Rectal smooth muscle tissue (tissue), 1 donor: ENCODE measurements around the gene CCR2.

Experiments
- H3K27ac ChIP-seq: one replicate; pipeline ENCODE4 v1.7.0; 2013; ENCODE audit warnings: low read depth, low read length, inconsistent platforms
- H3K27me3 ChIP-seq: one replicate; pipeline ENCODE4 v1.7.0; 2013; ENCODE audit warnings: low read length; ENCODE audit not compliant: control insufficient read depth, insufficient read depth
- H3K36me3 ChIP-seq: one replicate; pipeline ENCODE4 v1.7.0; 2013; ENCODE audit warnings: low read length; ENCODE audit not compliant: control insufficient read depth, insufficient read depth
- H3K4me1 ChIP-seq: one replicate; pipeline ENCODE4 v1.7.0; 2013; ENCODE audit warnings: low read length; ENCODE audit not compliant: control insufficient read depth, insufficient read depth
- H3K4me3 ChIP-seq: one replicate; pipeline ENCODE4 v1.7.0; 2013; ENCODE audit warnings: low read length
- H3K9ac ChIP-seq: one replicate; pipeline ENCODE4 v1.7.0; 2013; ENCODE audit warnings: low read length

The CCR2 gene

DNA sequence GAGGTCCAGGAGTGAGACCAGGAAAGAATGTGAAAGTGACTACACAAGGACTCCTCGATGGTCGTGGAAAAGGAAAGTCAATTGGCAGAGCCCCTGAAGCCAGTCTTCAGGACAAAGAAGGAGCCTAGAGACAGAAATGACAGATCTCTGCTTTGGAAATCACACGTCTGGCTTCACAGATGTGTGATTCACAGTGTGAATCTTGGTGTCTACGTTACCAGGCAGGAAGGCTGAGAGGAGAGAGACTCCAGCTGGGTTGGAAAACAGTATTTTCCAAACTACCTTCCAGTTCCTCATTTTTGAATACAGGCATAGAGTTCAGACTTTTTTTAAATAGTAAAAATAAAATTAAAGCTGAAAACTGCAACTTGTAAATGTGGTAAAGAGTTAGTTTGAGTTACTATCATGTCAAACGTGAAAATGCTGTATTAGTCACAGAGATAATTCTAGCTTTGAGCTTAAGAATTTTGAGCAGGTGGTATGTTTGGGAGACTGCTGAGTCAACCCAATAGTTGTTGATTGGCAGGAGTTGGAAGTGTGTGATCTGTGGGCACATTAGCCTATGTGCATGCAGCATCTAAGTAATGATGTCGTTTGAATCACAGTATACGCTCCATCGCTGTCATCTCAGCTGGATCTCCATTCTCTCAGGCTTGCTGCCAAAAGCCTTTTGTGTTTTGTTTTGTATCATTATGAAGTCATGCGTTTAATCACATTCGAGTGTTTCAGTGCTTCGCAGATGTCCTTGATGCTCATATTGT, 6.0 kb downstream of the CCR2 start:
- H3K4me3 ChIP-seq: no peak overlapping the region
- H3K4me1 ChIP-seq: no peaks in the 10 kb centered on the region
- no peaks in the 10 kb centered on the region for H3K27me3 ChIP-seq
- H3K9ac ChIP-seq: no peak overlapping the region
- H3K36me3 ChIP-seq: no peaks in the 10 kb centered on the region
- H3K27ac ChIP-seq: no peak overlapping the region

DNA sequence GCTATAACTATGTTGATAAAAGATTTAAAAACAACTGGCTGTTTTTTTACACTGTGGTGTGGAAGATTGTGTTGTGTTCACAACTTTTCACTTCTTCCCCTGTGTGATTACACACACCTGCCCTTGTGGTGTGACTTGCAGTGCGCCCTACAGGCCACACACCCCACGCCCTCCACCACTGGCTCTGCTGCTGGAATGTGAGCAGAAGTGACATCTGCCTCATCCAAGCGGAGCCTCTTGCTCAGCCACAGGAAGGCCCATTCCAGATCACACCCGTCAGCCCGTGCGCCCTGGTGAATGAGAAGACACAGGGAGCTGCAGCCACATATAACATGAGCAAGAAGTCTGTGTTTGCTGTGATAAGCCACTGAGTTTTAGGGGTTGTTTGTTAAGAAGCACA, 7.0 kb downstream of the CCR2 start:
- no peak overlapping the region for H3K27ac ChIP-seq
- H3K9ac ChIP-seq: no peak overlapping the region
- no peaks in the 10 kb centered on the region for H3K4me1 ChIP-seq
- H3K4me3 ChIP-seq: no peak overlapping the region
- no peaks in the 10 kb centered on the region for H3K36me3 ChIP-seq
- H3K27me3 ChIP-seq: no peaks in the 10 kb centered on the region

DNA sequence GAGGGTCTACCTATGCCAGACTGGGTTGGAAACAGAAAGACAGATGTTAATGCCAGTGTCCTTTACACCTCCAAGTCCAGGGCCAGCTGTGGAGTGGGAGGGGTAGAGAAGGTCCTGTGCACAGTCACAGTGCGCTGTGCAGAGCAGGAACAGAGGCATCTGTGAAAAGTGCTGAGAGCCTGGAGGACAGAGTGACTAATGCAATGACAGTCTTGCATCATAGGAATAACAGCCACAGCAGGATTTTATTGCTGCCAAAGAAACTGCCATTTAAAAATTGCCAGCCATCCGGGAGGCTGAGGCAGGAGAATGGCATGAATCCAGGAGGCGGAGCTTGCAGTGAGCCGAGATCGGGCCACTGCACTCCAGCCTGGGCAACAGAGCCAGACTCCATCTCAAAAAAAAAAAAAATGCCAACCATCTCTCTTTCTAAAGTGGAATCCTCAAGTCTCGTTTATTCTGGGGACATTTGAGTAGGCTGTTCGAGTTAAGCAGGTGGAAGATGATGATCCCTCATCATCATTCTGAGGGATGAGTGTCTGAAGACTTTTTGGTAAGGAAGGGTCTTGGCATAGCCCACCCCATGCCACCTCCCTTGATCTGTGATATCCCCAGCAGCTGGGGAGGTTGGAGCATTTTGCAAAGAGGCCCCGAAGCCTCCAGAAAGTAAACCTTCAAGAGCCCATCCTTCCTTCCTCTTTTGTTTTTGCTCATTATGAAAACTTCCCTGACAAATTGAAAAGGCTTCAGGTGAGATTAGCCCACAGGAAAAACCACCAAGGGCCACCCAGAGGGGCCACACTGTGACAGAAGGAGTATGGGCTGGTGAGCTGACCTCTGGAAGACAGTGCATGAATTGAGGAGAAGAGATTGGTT, 7.7 kb downstream of the CCR2 start:
- H3K36me3 ChIP-seq: no peaks in the 10 kb centered on the region
- H3K4me3 ChIP-seq: no peak overlapping the region
- no peaks in the 10 kb centered on the region for H3K4me1 ChIP-seq
- no peak overlapping the region for H3K27ac ChIP-seq
- H3K9ac ChIP-seq: no peak overlapping the region
- no peaks in the 10 kb centered on the region for H3K27me3 ChIP-seq

DNA sequence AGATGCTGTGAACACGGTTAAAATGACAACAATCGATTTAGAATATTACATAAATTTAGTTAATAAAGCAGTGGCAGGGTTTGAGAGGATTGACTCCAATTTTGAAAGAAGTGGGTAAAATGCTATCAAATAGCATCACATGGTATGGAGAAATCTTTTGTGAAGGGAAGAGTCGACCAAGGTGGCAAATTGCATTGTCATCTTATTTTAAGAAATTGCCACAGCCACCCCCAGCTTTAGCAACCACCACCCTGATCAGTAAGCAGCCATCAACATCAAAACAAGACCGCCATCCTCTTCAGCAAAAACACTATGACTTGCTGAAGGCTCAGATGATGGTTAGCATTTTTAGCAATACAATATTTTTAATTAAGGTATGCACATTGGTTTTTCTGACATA, 11.1 kb downstream of the CCR2 start:
- no peaks in the 10 kb centered on the region for H3K27me3 ChIP-seq
- no peak overlapping the region for H3K27ac ChIP-seq
- H3K36me3 ChIP-seq: no peaks in the 10 kb centered on the region
- H3K4me1 ChIP-seq: no peaks in the 10 kb centered on the region
- no peak overlapping the region for H3K9ac ChIP-seq
- no peak overlapping the region for H3K4me3 ChIP-seq

DNA sequence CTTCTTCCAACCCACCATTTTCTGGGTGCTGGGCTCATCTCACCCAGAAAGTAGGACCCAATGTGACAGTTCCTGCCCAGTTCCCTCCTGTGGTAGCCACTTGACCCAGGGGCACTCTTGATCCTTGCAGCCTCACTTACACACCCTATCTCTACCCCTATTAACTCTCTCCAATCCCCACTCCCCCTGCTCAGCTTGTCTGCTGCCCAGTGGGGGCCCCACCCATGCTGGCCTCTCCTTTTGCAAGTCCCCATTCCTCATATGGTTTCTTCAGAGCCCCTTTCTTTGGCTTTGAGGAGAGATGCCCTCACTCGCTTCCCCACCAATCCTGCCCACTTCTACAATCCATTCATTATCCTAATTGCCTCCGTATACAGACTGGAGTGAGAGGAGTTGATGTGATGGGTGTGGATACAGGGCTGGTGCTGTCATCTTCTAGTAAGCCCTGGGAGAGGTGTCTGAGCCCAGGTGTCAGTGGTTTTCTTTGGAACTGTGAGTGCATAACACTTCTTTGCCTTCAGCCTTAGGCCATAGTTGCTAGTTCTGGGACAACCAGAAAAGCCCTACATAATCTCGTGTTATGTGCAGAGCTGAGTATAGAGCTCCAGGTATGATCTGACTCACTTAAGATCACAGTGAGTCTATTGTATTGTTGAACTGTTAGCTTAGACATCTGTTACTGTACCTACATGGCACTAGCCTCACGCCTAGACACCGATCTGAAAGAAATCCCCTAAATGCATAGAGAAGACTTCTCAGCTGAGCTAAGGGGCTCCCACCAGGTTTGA, 12.0 kb downstream of the CCR2 start:
- H3K9ac ChIP-seq: no peak overlapping the region
- H3K36me3 ChIP-seq: no peaks in the 10 kb centered on the region
- H3K27me3 ChIP-seq: no peaks in the 10 kb centered on the region
- H3K27ac ChIP-seq: no peak overlapping the region
- no peak overlapping the region for H3K4me3 ChIP-seq
- H3K4me1 ChIP-seq: no peaks in the 10 kb centered on the region

DNA sequence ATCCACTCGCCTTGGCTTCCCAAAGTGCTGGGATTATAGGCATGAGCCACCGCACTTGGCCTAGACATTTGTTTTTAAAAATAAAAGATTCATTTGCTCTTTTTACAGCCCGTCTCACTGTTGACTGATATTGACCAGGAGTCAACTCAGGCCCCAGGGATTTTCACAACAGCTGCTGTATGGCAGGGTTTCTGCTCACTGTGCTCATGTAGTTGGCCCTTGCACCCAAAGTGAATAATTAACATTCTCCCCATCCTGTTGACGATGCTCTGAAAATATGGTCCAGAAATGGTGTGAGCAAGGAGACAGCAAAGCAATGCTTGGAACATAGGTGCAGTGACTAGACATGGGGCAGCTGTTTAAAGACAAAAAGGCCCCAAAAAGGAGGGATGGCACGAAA, 13.9 kb downstream of the CCR2 start:
- Histone ChIP-seq H3K27ac (no peak overlapping the region), H3K27me3 (no peaks in the 10 kb centered on the region), H3K9ac (no peak overlapping the region), H3K4me1 (no peaks in the 10 kb centered on the region), H3K4me3 (no peak overlapping the region), H3K36me3 (no peaks in the 10 kb centered on the region)

DNA sequence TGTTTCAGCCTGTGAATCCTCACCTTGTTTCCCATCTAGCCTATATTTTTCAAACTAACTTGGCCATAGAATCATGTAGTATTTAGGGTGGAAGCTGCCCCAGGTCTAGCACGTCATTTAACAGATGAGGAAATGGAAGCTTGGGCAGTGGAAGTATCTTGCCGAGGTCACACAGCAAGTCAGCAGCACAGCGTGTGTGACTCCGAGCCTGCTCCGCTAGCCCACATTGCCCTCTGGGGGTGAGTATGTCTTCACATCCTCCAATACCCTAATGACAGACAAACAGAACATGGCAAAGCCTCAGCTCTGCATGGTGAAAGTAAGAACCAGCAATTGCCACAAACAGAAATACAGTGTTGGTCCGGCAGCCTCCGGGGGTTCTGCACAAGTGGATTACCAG, 14.7 kb downstream of the CCR2 start:
- H3K36me3 ChIP-seq: no peaks in the 10 kb centered on the region
- no peak overlapping the region for H3K9ac ChIP-seq
- H3K4me3 ChIP-seq: no peak overlapping the region
- H3K27me3 ChIP-seq: no peaks in the 10 kb centered on the region
- H3K27ac ChIP-seq: no peak overlapping the region
- no peaks in the 10 kb centered on the region for H3K4me1 ChIP-seq

DNA sequence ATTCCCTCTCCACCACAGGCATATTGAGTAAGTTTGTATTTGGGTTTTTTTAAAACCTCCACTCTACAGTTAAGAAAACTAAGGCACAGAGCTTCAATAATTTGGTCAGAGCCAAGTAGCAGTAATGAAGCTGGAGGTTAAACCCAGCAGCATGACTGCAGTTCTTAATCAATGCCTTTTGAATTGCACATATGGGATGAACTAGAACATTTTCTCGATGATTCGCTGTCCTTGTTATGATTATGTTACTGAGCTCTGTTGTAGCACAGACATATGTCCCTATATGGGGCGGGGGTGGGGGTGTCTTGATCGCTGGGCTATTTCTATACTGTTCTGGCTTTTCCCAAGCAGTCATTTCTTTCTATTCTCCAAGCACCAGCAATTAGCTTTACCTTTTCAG, 15.2 kb downstream of the CCR2 start:
- no peaks in the 10 kb centered on the region for H3K4me1 ChIP-seq
- H3K4me3 ChIP-seq: no peak overlapping the region
- no peak overlapping the region for H3K9ac ChIP-seq
- H3K36me3 ChIP-seq: no peaks in the 10 kb centered on the region
- no peak overlapping the region for H3K27ac ChIP-seq
- no peaks in the 10 kb centered on the region for H3K27me3 ChIP-seq

DNA sequence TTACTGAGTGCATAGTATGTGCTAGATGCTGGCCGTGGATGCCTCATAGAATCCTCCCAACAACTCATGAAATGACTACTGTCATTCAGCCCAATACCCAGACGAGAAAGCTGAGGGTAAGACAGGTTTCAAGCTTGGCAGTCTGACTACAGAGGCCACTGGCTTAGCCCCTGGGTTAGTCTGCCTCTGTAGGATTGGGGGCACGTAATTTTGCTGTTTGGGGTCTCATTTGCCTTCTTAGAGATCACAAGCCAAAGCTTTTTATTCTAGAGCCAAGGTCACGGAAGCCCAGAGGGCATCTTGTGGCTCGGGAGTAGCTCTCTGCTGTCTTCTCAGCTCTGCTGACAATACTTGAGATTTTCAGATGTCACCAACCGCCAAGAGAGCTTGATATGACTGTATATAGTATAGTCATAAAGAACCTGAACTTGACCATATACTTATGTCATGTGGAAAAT, 15.8 kb downstream of the CCR2 start:
- peak overlapping the region; percentile 8 for H3K27ac ChIP-seq
- no peaks in the 10 kb centered on the region for H3K27me3 ChIP-seq
- H3K36me3 ChIP-seq: no peaks in the 10 kb centered on the region
- H3K9ac ChIP-seq: no peak overlapping the region
- no peak overlapping the region for H3K4me3 ChIP-seq
- no peaks in the 10 kb centered on the region for H3K4me1 ChIP-seq

DNA sequence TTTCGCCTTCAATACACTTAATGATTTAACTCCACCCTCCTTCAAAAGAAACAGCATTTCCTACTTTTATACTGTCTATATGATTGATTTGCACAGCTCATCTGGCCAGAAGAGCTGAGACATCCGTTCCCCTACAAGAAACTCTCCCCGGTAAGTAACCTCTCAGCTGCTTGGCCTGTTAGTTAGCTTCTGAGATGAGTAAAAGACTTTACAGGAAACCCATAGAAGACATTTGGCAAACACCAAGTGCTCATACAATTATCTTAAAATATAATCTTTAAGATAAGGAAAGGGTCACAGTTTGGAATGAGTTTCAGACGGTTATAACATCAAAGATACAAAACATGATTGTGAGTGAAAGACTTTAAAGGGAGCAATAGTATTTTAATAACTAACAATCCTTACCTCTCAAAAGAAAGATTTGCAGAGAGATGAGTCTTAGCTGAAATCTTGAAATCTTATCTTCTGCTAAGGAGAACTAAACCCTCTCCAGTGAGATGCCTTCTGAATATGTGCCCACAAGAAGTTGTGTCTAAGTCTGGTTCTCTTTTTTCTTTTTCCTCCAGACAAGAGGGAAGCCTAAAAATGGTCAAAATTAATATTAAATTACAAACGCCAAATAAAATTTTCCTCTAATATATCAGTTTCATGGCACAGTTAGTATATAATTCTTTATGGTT, 17.1 kb downstream of the CCR2 start, which contains the start of gene CCR5:
Gene CCR5 (plus strand): TSS at position 108 of the 680 bp plus-strand sequence. CDS start 1,957 bp downstream, outside the sequence.
- no peaks in the 10 kb centered on the region for H3K27me3 ChIP-seq
- H3K27ac ChIP-seq: no peak within 1 kb of the TSS
- no peak within 1 kb of the TSS for H3K9ac ChIP-seq
- no peak within 1 kb of the TSS for H3K4me3 ChIP-seq
- no peaks in the 10 kb centered on the region for H3K4me1 ChIP-seq
- no peaks in the 10 kb centered on the region for H3K36me3 ChIP-seq

DNA sequence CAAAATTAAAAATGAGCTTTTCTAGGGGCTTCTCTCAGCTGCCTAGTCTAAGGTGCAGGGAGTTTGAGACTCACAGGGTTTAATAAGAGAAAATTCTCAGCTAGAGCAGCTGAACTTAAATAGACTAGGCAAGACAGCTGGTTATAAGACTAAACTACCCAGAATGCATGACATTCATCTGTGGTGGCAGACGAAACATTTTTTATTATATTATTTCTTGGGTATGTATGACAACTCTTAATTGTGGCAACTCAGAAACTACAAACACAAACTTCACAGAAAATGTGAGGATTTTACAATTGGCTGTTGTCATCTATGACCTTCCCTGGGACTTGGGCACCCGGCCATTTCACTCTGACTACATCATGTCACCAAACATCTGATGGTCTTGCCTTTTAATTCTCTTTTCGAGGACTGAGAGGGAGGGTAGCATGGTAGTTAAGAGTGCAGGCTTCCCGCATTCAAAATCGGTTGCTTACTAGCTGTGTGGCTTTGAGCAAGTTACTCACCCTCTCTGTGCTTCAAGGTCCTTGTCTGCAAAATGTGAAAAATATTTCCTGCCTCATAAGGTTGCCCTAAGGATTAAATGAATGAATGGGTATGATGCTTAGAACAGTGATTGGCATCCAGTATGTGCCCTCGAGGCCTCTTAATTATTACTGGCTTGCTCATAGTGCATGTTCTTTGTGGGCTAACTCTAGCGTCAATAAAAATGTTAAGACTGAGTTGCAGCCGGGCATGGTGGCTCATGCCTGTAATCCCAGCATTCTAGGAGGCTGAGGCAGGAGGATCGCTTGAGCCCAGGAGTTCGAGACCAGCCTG, 17.8 kb downstream of the CCR2 start:
- H3K9ac ChIP-seq: no peak overlapping the region
- H3K4me3 ChIP-seq: no peak overlapping the region
- no peaks in the 10 kb centered on the region for H3K4me1 ChIP-seq
- no peak overlapping the region for H3K27ac ChIP-seq
- H3K27me3 ChIP-seq: no peaks in the 10 kb centered on the region
- H3K36me3 ChIP-seq: no peaks in the 10 kb centered on the region
